T-helper 2 cell treated with Interferon-gamma antibody and Interleukin-4, amounts not matched to agents 5 μg/mL and 100 μg/mL, for 36 hours (primary cell): ENCODE measurements around the gene ZNF579.
"Not testable (repeated sequence)": the region's sequence is repeated elsewhere in the genome, so short reads cannot be mapped to it uniquely, and the experiment has no call there.

Experiments
- DNase-seq: peaks from one replicate; pipeline ENCODE4 v3.0.0; 2021; ENCODE audit warnings: low spot score
- H3K27ac Mint-ChIP-seq: one replicate; pipeline ENCODE4 v1.8.0; 2021; ENCODE audit warnings: mild to moderate bottlenecking, mixed read lengths
- H3K27me3 Mint-ChIP-seq: one replicate; pipeline ENCODE4 v1.8.0; 2021; ENCODE audit warnings: low read depth, mixed read lengths
- H3K36me3 Mint-ChIP-seq: one replicate; pipeline ENCODE4 v1.8.0; 2021; ENCODE audit warnings: low read depth, mixed read lengths
- H3K4me1 Mint-ChIP-seq: one replicate; pipeline ENCODE4 v1.8.0; 2021; ENCODE audit warnings: low read depth, mixed read lengths
- H3K4me3 Mint-ChIP-seq: one replicate; pipeline ENCODE4 v1.8.0; 2022; ENCODE audit warnings: mild to moderate bottlenecking, moderate library complexity, mixed read lengths
- H3K9me3 Mint-ChIP-seq: one replicate; pipeline ENCODE4 v1.8.0; 2021; ENCODE audit warnings: mixed read lengths

Gene ZNF579

DNA sequence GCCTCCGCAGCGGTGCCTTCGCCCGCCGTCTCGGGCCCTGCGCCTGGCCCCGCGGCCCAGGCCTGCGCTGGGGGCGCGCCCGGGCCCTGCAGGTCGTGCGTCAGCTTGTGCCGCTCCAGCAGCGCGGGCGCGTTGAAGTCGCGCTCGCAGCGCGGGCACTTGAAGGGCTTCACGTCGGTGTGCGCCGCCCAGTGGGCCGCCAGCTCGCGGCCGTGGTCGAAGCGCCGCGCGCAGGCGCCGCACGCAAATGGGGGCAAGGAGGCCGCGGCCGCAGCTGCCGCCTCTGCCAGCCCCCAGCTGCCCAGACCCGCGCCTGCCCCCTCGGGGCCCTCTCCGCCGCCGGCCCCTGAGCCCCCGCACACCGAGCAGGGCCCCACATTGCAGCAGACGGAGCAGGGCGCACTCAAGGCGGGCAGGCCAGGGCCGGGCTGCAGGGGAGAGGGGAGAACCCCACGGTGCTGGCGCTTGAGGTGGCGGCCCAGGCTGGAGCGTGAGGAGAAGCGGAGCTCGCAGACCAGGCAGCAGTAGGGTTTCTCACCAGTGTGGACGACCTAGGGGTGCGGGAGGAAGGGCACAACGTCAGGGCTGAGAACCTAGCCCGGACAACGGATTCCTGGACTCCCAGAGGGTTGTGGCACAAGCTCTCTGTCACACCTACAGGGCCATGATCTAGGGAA lies 12.6 kb upstream of the ZNF579 start:
- no peak for DNase-seq
- H3K4me3 Mint-ChIP-seq: no peak overlapping the region
- no peaks in the 10 kb centered on the region for H3K27me3 Mint-ChIP-seq
- H3K9me3 Mint-ChIP-seq: no peaks in the 10 kb centered on the region
- H3K36me3 Mint-ChIP-seq: peaks cover 34% of the 10 kb centered on the region
- H3K4me1 Mint-ChIP-seq: peaks cover 2% of the 10 kb centered on the region
- no peak overlapping the region for H3K27ac Mint-ChIP-seq

DNA sequence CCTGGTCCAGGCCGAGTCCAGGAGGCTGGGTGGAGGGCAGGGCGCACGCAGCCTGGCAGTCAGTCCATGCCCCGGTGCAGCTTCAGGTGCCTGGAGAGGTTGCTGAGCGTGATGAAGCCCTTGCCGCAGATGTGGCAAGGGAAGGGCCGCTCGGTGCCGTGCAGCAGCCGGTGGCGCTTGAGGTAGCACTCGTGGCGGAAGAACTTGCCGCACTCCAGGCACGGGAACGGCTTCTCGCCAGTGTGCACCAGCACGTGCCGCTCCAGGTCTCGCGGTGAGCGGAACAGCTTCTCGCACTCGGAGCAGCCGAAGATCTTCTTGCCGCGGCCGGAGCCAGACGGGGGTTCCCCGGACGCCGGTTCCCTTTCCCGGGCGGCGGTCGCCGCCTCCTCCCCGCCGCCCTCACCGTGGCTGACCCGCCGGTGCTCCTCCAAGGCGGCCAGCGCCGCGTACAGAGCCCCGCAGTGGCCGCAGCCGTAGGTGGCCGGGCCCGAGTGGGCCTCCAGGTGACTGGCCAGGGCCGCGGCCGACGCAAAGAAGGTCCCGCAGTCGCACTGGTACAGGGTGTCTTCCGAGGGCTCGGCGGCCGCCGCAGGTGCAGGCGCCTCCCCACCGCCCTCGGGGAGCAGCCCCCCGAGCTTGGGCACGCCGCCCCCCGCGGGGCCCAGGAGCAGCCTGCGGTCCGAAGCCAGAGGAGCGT lies 11.9 kb upstream of the ZNF579 start:
- Mint-ChIP-seq H3K27me3 (no peaks in the 10 kb centered on the region), H3K36me3 (peaks cover 34% of the 10 kb centered on the region), H3K9me3 (no peaks in the 10 kb centered on the region), H3K4me3 (no peak overlapping the region), H3K4me1 (no peaks in the 10 kb centered on the region), H3K27ac (no peak overlapping the region)
- no peak for DNase-seq

- H3K9me3 Mint-ChIP-seq: no peaks in the 10 kb centered on the region
- H3K27me3 Mint-ChIP-seq: peaks cover 7% of the 10 kb centered on the region
- peaks cover 29% of the 10 kb centered on the region for H3K36me3 Mint-ChIP-seq
- no peak for DNase-seq
- no peak overlapping the region for H3K4me3 Mint-ChIP-seq
- H3K27ac Mint-ChIP-seq: no peak overlapping the region
- H3K4me1 Mint-ChIP-seq: peaks cover 5% of the 10 kb centered on the region
These were observed 10.9 kb upstream of the ZNF579 start for GRCh38 chr19:55591555-55591954.

DNA sequence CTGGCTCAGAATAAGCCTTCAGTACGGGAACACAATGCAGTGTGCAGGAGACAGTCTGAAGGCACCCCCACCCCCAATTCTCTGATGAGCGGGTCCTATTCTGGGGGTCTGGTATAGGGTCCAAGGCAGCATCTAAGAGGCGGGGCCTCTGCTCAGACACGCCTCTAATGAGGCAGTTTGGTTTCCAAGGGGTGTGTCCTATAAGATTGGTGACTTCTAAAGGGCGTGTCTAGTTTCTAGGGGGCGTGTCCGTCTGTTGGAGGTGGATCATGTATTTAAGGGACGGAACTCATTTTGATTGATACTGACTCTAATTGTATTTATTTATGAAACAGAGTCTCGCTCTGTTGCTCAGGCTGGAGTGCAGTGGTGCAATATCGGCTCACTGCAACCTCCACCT lies 10.0 kb upstream of the ZNF579 start:
- H3K4me3 Mint-ChIP-seq: no peak overlapping the region
- H3K27ac Mint-ChIP-seq: no peak overlapping the region
- peaks cover 7% of the 10 kb centered on the region for H3K27me3 Mint-ChIP-seq
- H3K4me1 Mint-ChIP-seq: peaks cover 6% of the 10 kb centered on the region
- no peaks in the 10 kb centered on the region for H3K9me3 Mint-ChIP-seq
- H3K36me3 Mint-ChIP-seq: peaks cover 20% of the 10 kb centered on the region
- DNase-seq: no peak

DNA sequence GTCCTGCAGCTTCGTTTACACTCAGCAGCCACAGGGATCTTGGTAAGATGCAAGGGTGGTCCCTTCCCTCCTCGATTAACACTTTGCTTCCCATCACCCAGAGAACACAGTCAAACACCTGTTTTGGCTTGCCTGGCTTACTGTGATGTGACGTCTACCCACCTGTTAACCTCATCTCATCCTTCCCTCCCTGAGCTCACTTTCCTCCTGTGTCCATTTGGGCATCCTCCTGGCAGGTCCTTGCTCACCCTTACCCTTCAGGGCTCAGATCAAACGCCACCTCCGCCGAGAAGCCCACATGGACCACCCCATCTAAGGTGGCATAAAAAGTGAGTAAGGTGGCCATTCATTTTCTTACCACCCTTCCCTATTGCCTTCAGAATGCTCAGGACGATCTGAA lies 9.5 kb upstream of the ZNF579 start:
- Mint-ChIP-seq H3K27me3 (peaks cover 12% of the 10 kb centered on the region), H3K27ac (no peak overlapping the region), H3K4me3 (no peak overlapping the region), H3K9me3 (no peaks in the 10 kb centered on the region), H3K36me3 (peaks cover 15% of the 10 kb centered on the region), H3K4me1 (peaks cover 10% of the 10 kb centered on the region)
- no peak for DNase-seq

DNA sequence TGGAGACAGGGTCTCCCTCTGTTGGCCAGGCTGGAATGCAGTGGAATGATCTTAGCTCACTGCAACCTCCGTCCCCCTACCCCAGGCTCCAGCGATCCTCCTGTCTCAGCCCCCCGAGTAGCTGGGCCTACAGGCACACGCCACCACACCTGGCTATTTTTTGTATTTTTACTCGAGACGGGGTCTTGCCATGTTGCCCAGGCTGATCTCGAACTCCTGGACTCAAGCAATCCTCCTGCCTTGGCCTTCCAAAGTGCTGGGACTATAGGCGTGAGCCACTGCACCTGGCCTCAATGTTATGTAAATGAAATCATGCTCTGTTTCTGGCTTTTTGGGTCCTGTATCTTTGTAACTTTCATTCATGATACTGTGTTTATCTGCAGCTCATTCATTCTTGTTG lies 8.1 kb upstream of the ZNF579 start:
- Mint-ChIP-seq H3K4me3 (no peak overlapping the region), H3K4me1 (peaks cover 10% of the 10 kb centered on the region), H3K27me3 (peaks cover 16% of the 10 kb centered on the region), H3K36me3 (peaks cover 8% of the 10 kb centered on the region), H3K9me3 (no peaks in the 10 kb centered on the region), H3K27ac (no peak overlapping the region)
- DNase-seq: no peak

DNA sequence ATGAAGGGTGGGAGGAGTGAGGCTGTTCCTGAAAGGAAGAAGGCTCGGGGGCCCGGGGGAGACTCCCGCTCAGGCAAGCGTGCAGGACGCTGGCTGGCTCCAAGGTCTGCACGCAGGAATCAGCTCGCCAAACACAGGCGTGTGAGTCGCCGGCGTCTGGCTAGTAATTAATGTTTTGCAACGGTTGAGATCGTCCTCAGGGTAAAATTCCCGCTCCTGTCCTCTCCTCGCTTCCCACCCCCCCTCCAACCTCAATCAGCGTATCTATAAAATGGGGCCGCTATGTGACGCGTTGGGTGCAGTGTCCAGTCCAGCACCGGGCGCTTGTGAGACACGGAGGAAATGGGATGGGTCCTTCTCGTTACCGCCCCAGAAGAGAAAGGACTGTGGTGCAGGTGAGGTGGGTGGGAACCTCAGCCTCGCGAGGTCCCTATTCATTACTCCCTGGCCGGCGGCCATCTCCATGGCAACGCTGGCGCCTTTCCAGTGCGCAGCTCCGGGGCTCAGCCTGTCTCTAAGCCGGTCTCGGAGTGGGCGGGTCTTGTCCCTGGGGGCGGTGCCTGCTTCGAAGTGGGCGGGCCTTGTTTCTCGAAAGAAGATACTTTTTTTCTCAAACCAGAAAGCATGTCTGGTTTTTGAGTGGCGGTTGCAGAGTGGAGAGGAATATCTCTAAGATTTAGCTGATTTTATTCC lies 6.5 kb upstream of the ZNF579 start:
- no peak overlapping the region for H3K27ac Mint-ChIP-seq
- H3K9me3 Mint-ChIP-seq: no peaks in the 10 kb centered on the region
- peak overlapping the region; percentile 80 for H3K4me3 Mint-ChIP-seq
- peaks cover 12% of the 10 kb centered on the region for H3K4me1 Mint-ChIP-seq
- H3K36me3 Mint-ChIP-seq: peaks cover 6% of the 10 kb centered on the region
- peak; percentile 86 for DNase-seq
- H3K27me3 Mint-ChIP-seq: peaks cover 16% of the 10 kb centered on the region

GRCh38 chr19:55585658-55586339 lies 5.2 kb upstream of the ZNF579 start:
- Mint-ChIP-seq H3K4me1 (peaks cover 19% of the 10 kb centered on the region), H3K4me3 (peak overlapping the region; percentile 32), H3K27ac (no peak overlapping the region), H3K27me3 (peaks cover 16% of the 10 kb centered on the region), H3K36me3 (no peaks in the 10 kb centered on the region), H3K9me3 (no peaks in the 10 kb centered on the region)
- DNase-seq: no peak

GRCh38 chr19:55584871-55585270 lies 4.2 kb upstream of the ZNF579 start:
- Mint-ChIP-seq H3K27ac (no peak overlapping the region), H3K9me3 (no peaks in the 10 kb centered on the region), H3K4me3 (no peak overlapping the region)

GRCh38 chr19:55583897-55584296 lies 3.2 kb upstream of the ZNF579 start:
- peaks cover 16% of the 10 kb centered on the region for H3K27me3 Mint-ChIP-seq
- H3K4me3 Mint-ChIP-seq, H3K9me3 Mint-ChIP-seq, H3K36me3 Mint-ChIP-seq, DNase-seq, H3K27ac Mint-ChIP-seq: not testable (repeated sequence)
- peaks cover 27% of the 10 kb centered on the region for H3K4me1 Mint-ChIP-seq

More at GRCh38 chr19:55584871-55585270, 4.2 kb upstream of the ZNF579 start:
- Mint-ChIP-seq H3K36me3 (peaks cover under 1% of the 10 kb centered on the region), H3K4me1 (peaks cover 23% of the 10 kb centered on the region), H3K27me3 (peaks cover 16% of the 10 kb centered on the region)
- no peak for DNase-seq

- peaks cover 24% of the 10 kb centered on the region for H3K4me1 Mint-ChIP-seq
- H3K36me3 Mint-ChIP-seq, DNase-seq, H3K27ac Mint-ChIP-seq, H3K4me3 Mint-ChIP-seq, H3K9me3 Mint-ChIP-seq: not testable (repeated sequence)
- H3K27me3 Mint-ChIP-seq: peaks cover 14% of the 10 kb centered on the region
These were observed 1.6 kb upstream of the ZNF579 start for GRCh38 chr19:55582284-55582683.

DNA sequence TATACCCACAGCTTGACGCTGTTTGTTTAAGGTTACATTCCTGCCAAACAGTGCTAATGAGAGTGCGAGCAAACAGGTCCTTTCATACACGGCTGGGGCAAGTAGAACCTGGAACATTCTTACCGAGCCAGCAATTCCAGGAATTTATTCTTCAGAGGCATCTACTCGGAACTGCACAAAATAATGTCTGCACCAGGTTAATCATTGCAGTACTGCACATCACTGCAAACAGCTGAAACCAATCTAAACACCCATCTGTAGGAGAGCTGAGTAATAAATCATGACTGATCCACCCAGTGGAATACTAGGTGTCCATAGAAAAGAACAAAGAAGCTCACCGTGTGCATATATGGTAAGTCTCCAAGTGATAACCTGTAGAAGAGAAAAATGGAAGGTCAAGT lies 1.2 kb upstream of the ZNF579 start:
- no peak overlapping the region for H3K27ac Mint-ChIP-seq
- H3K9me3 Mint-ChIP-seq: no peaks in the 10 kb centered on the region
- DNase-seq: no peak
- H3K36me3 Mint-ChIP-seq: peaks cover 7% of the 10 kb centered on the region
- no peak overlapping the region for H3K4me3 Mint-ChIP-seq
- peaks cover 21% of the 10 kb centered on the region for H3K4me1 Mint-ChIP-seq
- peaks cover 11% of the 10 kb centered on the region for H3K27me3 Mint-ChIP-seq

DNA sequence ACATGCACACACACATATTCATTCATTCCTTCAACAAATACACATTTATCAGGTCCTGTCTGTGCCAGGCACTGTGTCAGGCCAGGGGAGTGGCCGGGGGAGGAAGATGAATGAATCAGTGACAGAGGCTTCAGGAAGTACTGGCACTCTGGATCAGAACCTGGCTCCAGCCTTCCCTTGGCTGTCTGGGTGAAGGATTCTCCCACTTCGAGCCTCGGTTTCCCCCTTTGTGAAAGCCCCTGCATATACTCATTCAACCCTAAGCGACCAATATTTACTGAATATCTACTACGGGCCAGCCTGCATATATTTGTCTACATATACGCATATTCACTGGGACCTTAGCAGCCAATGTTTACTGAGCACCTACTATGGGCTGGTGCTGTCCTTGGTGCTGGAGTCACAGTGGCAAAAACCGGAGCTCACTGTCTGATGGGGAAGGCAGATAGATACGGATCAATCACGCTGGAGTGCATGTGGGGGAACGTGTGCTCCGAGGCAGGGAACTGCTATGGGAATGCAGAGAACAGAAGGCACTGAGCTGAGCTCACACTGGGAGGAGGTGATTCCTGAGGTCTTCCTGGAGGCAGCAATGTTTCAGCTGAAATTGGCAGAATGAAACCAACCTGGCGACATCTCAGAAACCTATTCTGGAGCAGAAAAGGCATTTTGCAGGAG lies 636 bp upstream of the ZNF579 start:
- Mint-ChIP-seq H3K4me1 (peaks cover 21% of the 10 kb centered on the region), H3K4me3 (peak overlapping the region; percentile 91), H3K27ac (peak overlapping the region; percentile 60), H3K27me3 (peaks cover 9% of the 10 kb centered on the region), H3K9me3 (no peaks in the 10 kb centered on the region), H3K36me3 (peaks cover 8% of the 10 kb centered on the region)
- no peak for DNase-seq
